CD4-positive, CD25-positive, alpha-beta regulatory T cell (primary cell): ENCODE measurements around the gene ZBTB38. TPM values are rescaled to one million over a fixed set of nuclear protein-coding genes. Genes with fewer than 3 reads are reported as not detected.
A peak's percentile ranks its signal among the peaks of the same experiment; 100 is the strongest.

Experiments
- ATAC-seq, 2 donors: fragments of 150-1000 bp; cut with Tn5 transposase; one replicate each; pipeline ENCODE4 v1.10.0; 2021; ENCODE audit warnings: low read depth in 2 of 2, moderate number of reproducible peaks in 2 of 2, moderate library complexity in 1 of 2
- DNase-seq, 3 donors: peaks; one replicate each; pipeline versions ENCODE4 v3.0.0 to v3.0.0-alpha.2; 2012 to 2022; ENCODE audit warnings: mixed read lengths in 1 of 3
- H3K27ac ChIP-seq: one replicate; pipeline ENCODE4 v1.7.0; 2013; ENCODE audit warnings: mild to moderate bottlenecking, low read length; ENCODE audit not compliant: insufficient read depth, poor library complexity, severe bottlenecking
- H3K27me3 ChIP-seq: one replicate; pipeline ENCODE4 v1.7.0; 2013; ENCODE audit warnings: low read length; ENCODE audit not compliant: control insufficient read depth, insufficient read depth
- H3K36me3 ChIP-seq: one replicate; pipeline ENCODE4 v1.7.0; 2013; ENCODE audit warnings: mild to moderate bottlenecking, low read length, moderate library complexity; ENCODE audit not compliant: control insufficient read depth, insufficient read depth
- H3K4me1 ChIP-seq: 2 replicates; pipeline ENCODE4 v1.7.0; 2013; ENCODE audit warnings: mild to moderate bottlenecking, low read length; ENCODE audit not compliant: insufficient read depth, control insufficient read depth, poor library complexity, severe bottlenecking
- H3K4me3 ChIP-seq: one replicate; pipeline ENCODE4 v1.7.0; 2013; ENCODE audit warnings: low read depth, mild to moderate bottlenecking, low read length, moderate library complexity
- H3K9me3 ChIP-seq, 2 experiments: 1 replicate in 1 of 2; 2 replicates in 1 of 2; pipeline ENCODE4 v1.7.0; 2013; ENCODE audit warnings: low read length in 2 of 2, mild to moderate bottlenecking in 1 of 2, moderate library complexity in 1 of 2; ENCODE audit not compliant: control insufficient read depth in 2 of 2
- H3K27ac Mint-ChIP-seq, 3 donors: one replicate each; pipeline ENCODE4 v1.8.0; 2020 to 2022; ENCODE audit warnings: mild to moderate bottlenecking in 3 of 3, mixed read lengths in 3 of 3, moderate library complexity in 2 of 3
- H3K27me3 Mint-ChIP-seq: one replicate; pipeline ENCODE4 v1.8.0; 2022; ENCODE audit warnings: mild to moderate bottlenecking, mixed read lengths
- H3K36me3 Mint-ChIP-seq: one replicate; pipeline ENCODE4 v1.8.0; 2020; ENCODE audit warnings: mixed read lengths
- H3K4me1 Mint-ChIP-seq, 4 donors: one replicate each; pipeline ENCODE4 v1.8.0; 2020 to 2022; ENCODE audit warnings: mixed read lengths in 4 of 4, mild to moderate bottlenecking in 1 of 4
- H3K4me3 Mint-ChIP-seq, 4 donors: one replicate each; pipeline ENCODE4 v1.8.0; 2020 to 2022; ENCODE audit warnings: mild to moderate bottlenecking in 4 of 4, mixed read lengths in 4 of 4, moderate library complexity in 3 of 4
- H3K9me3 Mint-ChIP-seq, 7 donors: one replicate each; pipeline ENCODE4 v1.8.0; 2020 to 2022; ENCODE audit warnings: mixed read lengths in 7 of 7, mild to moderate bottlenecking in 3 of 7, moderate library complexity in 2 of 7
- polyA plus RNA-seq, 4 donors: library from polyadenylated mRNA; unstranded; fragments of 300-500 nt; fragmentation: Illumina TruSeq; gene quantifications; one replicate each; pipeline ENCODE4 v1.2.3, GENCODE V29; 2021
- total RNA-seq: library from RNA; stranded (reverse); gene quantifications from one replicate; pipeline ENCODE4 v1.2.3, GENCODE V29; 2022

ZBTB38 gene
- total and polyA plus RNA-seq, 5 donors from 2014 or later = 65.0 to 148 (median 96.7) TPM

DNA sequence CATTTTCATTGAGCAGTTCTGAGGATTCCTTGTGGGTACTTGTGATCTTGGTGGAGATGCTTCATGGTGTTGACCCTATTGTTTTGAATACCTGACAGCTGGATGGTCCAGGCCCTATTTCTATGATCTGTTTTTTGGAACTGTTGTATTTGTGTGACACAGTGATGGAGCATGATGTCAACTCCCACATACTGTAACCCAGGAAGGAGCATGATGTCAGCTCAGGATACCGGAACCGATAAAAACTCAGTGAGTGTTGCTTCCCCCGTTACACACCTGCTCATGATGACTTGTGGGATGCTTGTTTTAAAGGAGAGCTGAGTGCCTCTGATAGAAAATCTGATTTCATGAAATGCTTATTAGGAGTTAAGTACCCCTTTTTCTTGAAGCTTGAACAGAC lies 45.1 kb downstream of the ZBTB38 start:
- Histone ChIP-seq H3K27me3 (no peaks in the 10 kb centered on the region), H3K36me3 (peaks cover 35% of the 10 kb centered on the region), H3K4me1 (peaks cover 77% of the 10 kb centered on the region), H3K4me3 (peak overlapping the region; percentile 76), H3K27ac (peak overlapping the region; percentile 92), H3K9me3 (no peaks in the 10 kb centered on the region)
- peak; percentile 36 to 42 for ATAC-seq
- Mint-ChIP-seq H3K27ac (peak overlapping the region; percentile 97 to 99 (median 99)), H3K36me3 (peaks cover 44% of the 10 kb centered on the region), H3K4me3 (peak overlapping the region; percentile 80 to 92 (median 87)), H3K27me3 (no peaks in the 10 kb centered on the region), H3K4me1 (peaks cover 30 to 94% (median 73%) of the 10 kb centered on the region in 4 donors), H3K9me3 (no peaks in the 10 kb centered on the region)
- peak; percentile 18 to 71 (median 30) for DNase-seq

DNA sequence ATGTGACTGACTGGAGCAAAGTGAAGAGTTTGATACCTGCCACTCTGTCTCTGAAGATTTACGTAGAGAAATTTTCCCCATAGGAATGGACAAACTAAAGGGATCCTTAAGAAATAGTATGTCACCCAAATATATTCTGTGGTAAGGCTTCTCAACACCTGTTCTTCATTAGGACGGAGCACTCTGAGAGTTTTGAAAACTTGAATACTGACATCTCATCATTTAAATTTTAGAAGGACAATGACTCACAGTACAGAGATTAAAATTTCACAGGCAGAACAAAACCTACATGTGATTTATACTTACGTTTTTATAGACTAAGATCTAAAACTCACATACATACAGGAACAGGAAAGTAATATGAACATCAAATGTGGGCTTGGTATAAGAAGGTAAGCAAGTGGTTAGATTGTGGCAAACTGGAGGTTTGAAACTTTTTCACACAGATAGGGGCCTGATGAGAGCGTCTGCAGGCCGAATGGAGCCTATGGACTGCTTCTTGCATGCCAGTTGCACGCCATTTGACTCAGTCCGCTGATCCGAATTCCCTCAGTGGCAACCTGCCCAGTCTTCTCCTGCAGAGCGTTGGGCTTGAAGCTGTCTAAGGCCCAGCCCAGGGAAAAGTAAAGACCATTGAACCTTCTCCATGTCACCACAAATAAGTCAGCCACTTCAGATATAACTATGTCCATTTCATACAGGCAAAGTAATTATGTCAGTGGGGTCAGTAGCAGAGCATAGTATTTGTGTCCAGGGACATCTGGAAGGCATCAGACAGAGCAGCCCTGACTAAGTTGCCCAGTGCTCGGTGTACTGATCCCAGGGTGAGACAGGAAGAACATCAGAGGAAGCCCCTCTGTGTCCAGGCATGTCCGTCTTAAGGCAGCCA lies 45.7 kb downstream of the ZBTB38 start:
- H3K36me3 ChIP-seq = peaks cover 41% of the 10 kb centered on the region
- peaks cover 30 to 96% (median 76%) of the 10 kb centered on the region in 4 donors for H3K4me1 Mint-ChIP-seq
- H3K27ac ChIP-seq = peak overlapping the region; percentile 92
- H3K27ac Mint-ChIP-seq = peak overlapping the region; percentile 97 to 99 (median 99)
- H3K36me3 Mint-ChIP-seq = peaks cover 46% of the 10 kb centered on the region
- peak overlapping the region; percentile 76 for H3K4me3 ChIP-seq
- H3K9me3 Mint-ChIP-seq = no peaks in the 10 kb centered on the region
- no peaks in the 10 kb centered on the region for H3K9me3 ChIP-seq
- ATAC-seq = peak; percentile 38 to 47
- H3K4me1 ChIP-seq = peaks cover 71% of the 10 kb centered on the region
- H3K27me3 Mint-ChIP-seq = no peaks in the 10 kb centered on the region
- peak overlapping the region; percentile 80 to 92 (median 87) for H3K4me3 Mint-ChIP-seq
- peak in 2 of 3 donors; percentile 60 to 62 for DNase-seq
- no peaks in the 10 kb centered on the region for H3K27me3 ChIP-seq

GRCh38 chr3:141414800-141415462 lies 46.6 kb downstream of the ZBTB38 start:
- Mint-ChIP-seq H3K4me1 (peaks cover 30 to 93% (median 74%) of the 10 kb centered on the region in 4 donors), H3K36me3 (peaks cover 45% of the 10 kb centered on the region), H3K27ac (peak overlapping the region; percentile 97 to 99 (median 99)), H3K9me3 (no peaks in the 10 kb centered on the region), H3K4me3 (peak overlapping the region; percentile 48 to 89 (median 85)), H3K27me3 (no peaks in the 10 kb centered on the region)
- H3K27ac ChIP-seq = peak overlapping the region; percentile 92
- ATAC-seq = no peak
- no peaks in the 10 kb centered on the region for H3K9me3 ChIP-seq
- peak overlapping the region; percentile 76 for H3K4me3 ChIP-seq
- DNase-seq = no peak
- peaks cover 62% of the 10 kb centered on the region for H3K4me1 ChIP-seq
- H3K27me3 ChIP-seq = no peaks in the 10 kb centered on the region
- peaks cover 40% of the 10 kb centered on the region for H3K36me3 ChIP-seq

GRCh38 chr3:141415953-141416352 lies 47.6 kb downstream of the ZBTB38 start:
- Mint-ChIP-seq H3K27ac (peak overlapping the region; percentile 68 to 97 (median 84)), H3K4me3 (peak overlapping the region in 1 of 4 donors; percentile 64), H3K9me3 (no peaks in the 10 kb centered on the region), H3K36me3 (peaks cover 47% of the 10 kb centered on the region), H3K4me1 (peaks cover 27 to 88% (median 71%) of the 10 kb centered on the region in 4 donors), H3K27me3 (no peaks in the 10 kb centered on the region)
- H3K27ac ChIP-seq = peak overlapping the region; percentile 92
- ATAC-seq (no peak), DNase-seq (no peak)
- H3K9me3 ChIP-seq = no peaks in the 10 kb centered on the region
- no peaks in the 10 kb centered on the region for H3K27me3 ChIP-seq
- peaks cover 40% of the 10 kb centered on the region for H3K36me3 ChIP-seq
- peaks cover 52% of the 10 kb centered on the region for H3K4me1 ChIP-seq
- H3K4me3 ChIP-seq = no peak overlapping the region

Other genes with a start within 250 kb of the ZBTB38 start
- gene PXYLP1, start 136.7 kb upstream of the ZBTB38 start, total RNA-seq = 9.8 TPM
- 10 to 100 TPM in 2 of 4 donors, 1 to 10 TPM in 2; 3.8 to 11.3 (median 7.8) TPM for gene PXYLP1, start 136.7 kb upstream of the ZBTB38 start, polyA plus RNA-seq
- 93.5 TPM for gene RASA2, start 118.5 kb downstream of the ZBTB38 start, total RNA-seq
- 10 to 100 TPM; 46.5 to 72.5 (median 56.6) TPM for gene RASA2, start 118.5 kb downstream of the ZBTB38 start, polyA plus RNA-seq